CD8-positive, alpha-beta memory T cell (primary cell): ENCODE results near the gene THPO. TPM values are rescaled to one million over a fixed set of nuclear protein-coding genes. Genes with fewer than 3 reads are reported as not detected.

Experiments used
- polyA plus RNA-seq: library from polyadenylated mRNA; unstranded; fragments of 300-500 nt; fragmentation: Illumina TruSeq; gene quantifications from one replicate; pipeline ENCODE4 v1.2.3, GENCODE V29; 2021
- total RNA-seq, 2 experiments: library from RNA; stranded (reverse); gene quantifications; one replicate each; pipeline ENCODE4 v1.2.3, GENCODE V29; 2021

Gene THPO
- total and polyA plus RNA-seq, 3 experiments from 2014 or later, result not detected

Other genes with a start within 250 kb of the THPO start
- 10 to 100 TPM; 74.8 to 83.9 TPM for gene EIF2B5, start 242.8 kb downstream of the THPO start, total RNA-seq
- gene EIF2B5, start 242.8 kb downstream of the THPO start, polyA plus RNA-seq, result 51.6 TPM
- gene DVL3, start 222.8 kb downstream of the THPO start, total RNA-seq, result 10 to 100 TPM; 38.5 to 44.0 TPM
- 15.4 TPM for gene DVL3, start 222.8 kb downstream of the THPO start, polyA plus RNA-seq
- gene AP2M1, start 203.4 kb downstream of the THPO start, total RNA-seq, result 100 to 1,000 TPM; 268 to 270 TPM
- gene AP2M1, start 203.4 kb downstream of the THPO start, polyA plus RNA-seq, result 265 TPM
- gene ABCF3, start 192.0 kb downstream of the THPO start, total RNA-seq, result 10 to 100 TPM; 70.8 to 70.9 TPM
- 54.5 TPM for gene ABCF3, start 192.0 kb downstream of the THPO start, polyA plus RNA-seq
- under 1 TPM in 1 of 2 experiments, not detected in 1; 0.11 TPM for gene VWA5B2, start 148.6 kb downstream of the THPO start, total RNA-seq
- gene VWA5B2, start 148.6 kb downstream of the THPO start, polyA plus RNA-seq, result not detected
- 10 to 100 TPM; 59.4 to 61.4 TPM for gene ALG3, start 129.2 kb downstream of the THPO start, total RNA-seq
- 73.2 TPM for gene ALG3, start 129.2 kb downstream of the THPO start, polyA plus RNA-seq
- 10 to 100 TPM; 13.2 to 14.5 TPM for gene EEF1AKMT4, start 128.5 kb downstream of the THPO start, total RNA-seq
- gene EEF1AKMT4, start 128.5 kb downstream of the THPO start, polyA plus RNA-seq, result 5.3 TPM
- gene CAMK2N2, start 116.7 kb downstream of the THPO start, total RNA-seq, result under 1 TPM; 0.66 to 0.77 TPM
- gene CAMK2N2, start 116.7 kb downstream of the THPO start, polyA plus RNA-seq, result not detected
- gene ECE2, start 102.2 kb downstream of the THPO start, total RNA-seq, result not detected
- not detected for gene ECE2, start 102.2 kb downstream of the THPO start, polyA plus RNA-seq
- 100 to 1,000 TPM; 334 to 342 TPM for gene PSMD2, start 79.0 kb downstream of the THPO start, total RNA-seq
- 211 TPM for gene PSMD2, start 79.0 kb downstream of the THPO start, polyA plus RNA-seq
- gene EIF4G1, start 63.6 kb downstream of the THPO start, total RNA-seq, result 100 to 1,000 TPM; 693 to 694 TPM
- gene EIF4G1, start 63.6 kb downstream of the THPO start, polyA plus RNA-seq, result 46.2 TPM
- 1 to 10 TPM; 2.2 to 2.4 TPM for gene FAM131A, start 40.6 kb downstream of the THPO start, total RNA-seq
- gene FAM131A, start 40.6 kb downstream of the THPO start, polyA plus RNA-seq, result 2.2 TPM
- 1 to 10 TPM; 6.3 to 7.3 TPM for gene CLCN2, start 16.6 kb downstream of the THPO start, total RNA-seq
- gene CLCN2, start 16.6 kb downstream of the THPO start, polyA plus RNA-seq, result 0.54 TPM
- 100 to 1,000 TPM; 147 TPM for gene POLR2H, start 16.5 kb downstream of the THPO start, total RNA-seq
- gene POLR2H, start 16.5 kb downstream of the THPO start, polyA plus RNA-seq, result 52.1 TPM
- under 1 TPM in 1 of 2 experiments, not detected in 1; 0.04 TPM for gene CHRD, start 1.8 kb upstream of the THPO start, total RNA-seq
- not detected for gene CHRD, start 1.8 kb upstream of the THPO start, polyA plus RNA-seq
- gene EPHB3, start 183.6 kb upstream of the THPO start, total RNA-seq, result under 1 TPM in 1 of 2 experiments, not detected in 1; 0.04 TPM
- 0.31 TPM for gene EPHB3, start 183.6 kb upstream of the THPO start, polyA plus RNA-seq